ENCODE data around the gene BTN1A1.

DNA sequence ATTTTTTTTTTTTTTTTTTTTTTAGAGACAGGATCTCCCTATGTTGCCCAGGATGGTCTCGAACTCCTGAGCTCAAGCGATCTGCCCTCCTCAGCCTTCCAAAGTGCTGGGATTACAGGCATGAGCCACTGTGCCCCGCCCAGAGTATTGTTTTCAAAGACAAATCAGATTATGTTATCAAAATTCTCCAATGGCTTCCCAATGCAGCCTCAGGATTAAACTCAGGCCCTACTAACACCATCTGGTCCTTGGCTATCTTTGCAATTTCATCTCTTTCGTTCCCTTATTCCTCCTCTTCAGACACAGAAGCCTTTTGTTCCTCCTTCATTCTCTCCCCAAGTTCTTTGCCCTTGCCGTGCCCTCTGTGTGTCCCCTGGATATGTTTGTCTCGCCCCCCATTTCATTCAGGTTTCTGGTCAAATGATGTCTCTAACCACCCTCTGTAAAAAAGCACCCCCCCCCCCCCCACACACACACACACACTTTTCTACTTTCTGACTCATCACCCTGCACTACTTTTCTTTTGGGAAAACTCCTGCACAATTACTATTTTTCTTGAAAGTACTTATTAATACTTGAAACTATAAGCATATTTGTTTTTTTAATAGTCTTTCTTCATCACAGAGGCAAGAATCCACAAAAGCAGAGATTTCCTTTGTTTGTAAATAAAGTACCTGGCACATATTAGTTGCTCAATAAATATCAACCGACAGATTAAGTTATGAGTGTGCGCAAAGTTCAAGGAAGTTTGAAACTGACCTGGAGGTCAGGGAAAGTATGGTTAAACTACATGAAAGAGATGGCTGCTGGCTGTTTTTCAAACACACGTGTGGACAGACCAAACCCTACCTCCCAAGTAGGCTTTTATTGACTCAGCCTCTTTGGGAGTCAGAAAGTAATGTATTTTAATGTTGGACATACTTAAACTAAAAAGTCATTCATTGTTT is 16.7 kb downstream of the BTN1A1 start:
- TF ChIP-seq, protein P1, sequence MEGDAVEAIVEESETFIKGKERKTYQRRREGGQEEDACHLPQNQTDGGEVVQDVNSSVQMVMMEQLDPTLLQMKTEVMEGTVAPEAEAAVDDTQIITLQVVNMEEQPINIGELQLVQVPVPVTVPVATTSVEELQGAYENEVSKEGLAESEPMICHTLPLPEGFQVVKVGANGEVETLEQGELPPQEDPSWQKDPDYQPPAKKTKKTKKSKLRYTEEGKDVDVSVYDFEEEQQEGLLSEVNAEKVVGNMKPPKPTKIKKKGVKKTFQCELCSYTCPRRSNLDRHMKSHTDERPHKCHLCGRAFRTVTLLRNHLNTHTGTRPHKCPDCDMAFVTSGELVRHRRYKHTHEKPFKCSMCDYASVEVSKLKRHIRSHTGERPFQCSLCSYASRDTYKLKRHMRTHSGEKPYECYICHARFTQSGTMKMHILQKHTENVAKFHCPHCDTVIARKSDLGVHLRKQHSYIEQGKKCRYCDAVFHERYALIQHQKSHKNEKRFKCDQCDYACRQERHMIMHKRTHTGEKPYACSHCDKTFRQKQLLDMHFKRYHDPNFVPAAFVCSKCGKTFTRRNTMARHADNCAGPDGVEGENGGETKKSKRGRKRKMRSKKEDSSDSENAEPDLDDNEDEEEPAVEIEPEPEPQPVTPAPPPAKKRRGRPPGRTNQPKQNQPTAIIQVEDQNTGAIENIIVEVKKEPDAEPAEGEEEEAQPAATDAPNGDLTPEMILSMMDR (IDR thresholded peaks at IDR 0.05) = no peak
- TF ChIP-seq POLR2A (IDR thresholded peaks at IDR 0.05) = no peak
